GM18507 (cell line): Measurements from ENCODE around the gene SAMD10.

Experiments used
- DNase-seq: peaks from one replicate; pipeline ENCODE4 v3.0.0; 2011; ENCODE audit warnings: low read depth; ENCODE audit not compliant: insufficient read length; ENCODE audit errors: extremely low spot score
- FAIRE-seq: peaks from 2 replicates; lab custom pipeline; 2011; peaks lifted over from hg19 to GRCh38; lab: Jason Lieb, UNC

Gene SAMD10

DNA sequence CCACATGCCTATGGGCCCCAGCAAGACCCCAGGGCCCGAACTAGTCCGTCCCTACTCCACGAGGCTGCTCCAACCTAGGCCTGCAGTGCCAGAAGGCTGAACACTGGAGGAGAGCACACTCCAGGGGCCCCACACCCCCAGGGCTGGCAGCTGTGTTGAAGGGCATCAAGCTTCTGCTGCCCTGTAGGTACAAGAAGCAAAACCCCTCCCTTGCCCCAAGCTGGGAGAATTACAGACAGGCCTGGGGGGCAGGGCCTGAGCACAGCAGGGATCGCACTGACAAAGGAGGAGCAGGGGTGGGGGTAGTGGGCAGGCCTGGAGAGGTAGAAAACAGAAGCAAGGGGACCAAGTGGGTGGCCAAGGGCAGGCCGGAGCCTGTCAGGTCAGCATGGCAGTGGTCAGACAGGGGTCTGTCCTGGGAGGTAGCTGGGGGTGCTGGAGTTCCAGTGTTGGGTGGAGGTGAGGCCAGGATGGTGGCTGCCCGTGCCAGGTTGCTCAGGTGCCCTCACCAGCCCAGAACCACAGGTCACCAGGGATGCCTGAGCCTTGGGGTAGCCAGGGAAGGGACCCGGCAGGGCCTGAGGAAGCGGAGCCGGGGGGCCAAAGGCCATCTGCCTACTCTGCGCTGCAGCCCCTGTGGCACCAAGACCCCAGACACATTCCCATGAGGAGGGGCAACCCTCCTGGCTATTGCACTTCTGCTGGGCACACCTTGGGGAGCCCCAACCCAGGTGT lies 20.3 kb downstream of the SAMD10 start:
- FAIRE-seq (no peak), DNase-seq (no peak)

DNA sequence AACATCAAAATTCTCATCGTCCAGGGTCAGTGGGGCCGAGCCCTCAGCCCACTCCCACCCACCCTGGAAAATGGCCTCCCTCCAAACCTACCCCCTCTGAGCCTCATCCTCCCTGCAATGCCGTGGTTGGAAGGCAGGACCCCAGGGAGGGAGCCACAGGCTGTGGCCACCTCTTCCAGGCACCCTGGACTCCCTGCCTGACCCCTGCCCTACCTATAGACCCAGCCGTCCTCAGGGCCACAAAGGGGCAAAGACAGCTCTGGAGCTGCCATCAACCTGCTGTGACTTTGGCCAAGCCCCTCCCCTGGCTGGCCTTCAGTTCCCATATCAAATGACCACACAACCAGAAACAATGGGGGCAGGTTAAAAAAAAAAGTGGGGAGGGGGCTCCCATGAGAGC lies 21.0 kb downstream of the SAMD10 start:
- FAIRE-seq = no peak
- DNase-seq = no peak

DNA sequence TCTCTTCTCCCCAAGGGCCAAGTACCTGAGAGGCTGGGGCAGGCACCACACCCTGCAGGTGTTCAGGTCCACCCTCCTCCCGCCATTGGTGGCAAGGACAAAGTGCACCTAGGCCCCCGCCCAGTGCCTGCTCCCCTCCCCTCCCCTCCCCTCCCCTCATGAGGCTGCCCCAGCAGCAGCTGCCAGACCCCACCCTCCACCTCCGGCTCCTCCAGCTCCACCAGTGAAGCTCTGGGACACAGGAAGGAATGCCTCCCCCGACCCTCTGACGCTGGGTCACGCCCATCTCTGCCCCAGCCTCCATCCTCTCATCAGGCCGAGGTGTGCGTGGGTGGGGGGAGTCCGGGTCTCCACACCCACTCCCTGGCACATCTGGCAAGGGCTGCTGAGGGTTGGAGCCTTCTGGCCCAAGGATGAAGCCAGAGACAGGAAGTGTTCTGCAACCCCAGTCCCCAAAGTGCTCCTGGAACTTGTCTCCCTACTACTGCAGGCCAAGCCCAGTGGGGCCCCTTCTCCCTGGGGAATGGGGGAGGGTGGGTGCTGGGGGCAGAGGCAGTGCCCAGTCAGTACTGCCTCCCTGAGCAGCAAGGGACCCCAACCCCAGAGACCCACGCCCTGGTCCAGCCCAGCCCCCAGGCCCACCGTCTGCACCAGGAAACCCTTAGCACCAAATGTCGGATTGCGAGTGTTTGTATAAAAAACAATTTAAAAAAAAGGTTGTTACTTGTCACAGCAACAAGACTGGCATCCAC lies 21.6 kb downstream of the SAMD10 start:
- DNase-seq (no peak), FAIRE-seq (no peak)

DNA sequence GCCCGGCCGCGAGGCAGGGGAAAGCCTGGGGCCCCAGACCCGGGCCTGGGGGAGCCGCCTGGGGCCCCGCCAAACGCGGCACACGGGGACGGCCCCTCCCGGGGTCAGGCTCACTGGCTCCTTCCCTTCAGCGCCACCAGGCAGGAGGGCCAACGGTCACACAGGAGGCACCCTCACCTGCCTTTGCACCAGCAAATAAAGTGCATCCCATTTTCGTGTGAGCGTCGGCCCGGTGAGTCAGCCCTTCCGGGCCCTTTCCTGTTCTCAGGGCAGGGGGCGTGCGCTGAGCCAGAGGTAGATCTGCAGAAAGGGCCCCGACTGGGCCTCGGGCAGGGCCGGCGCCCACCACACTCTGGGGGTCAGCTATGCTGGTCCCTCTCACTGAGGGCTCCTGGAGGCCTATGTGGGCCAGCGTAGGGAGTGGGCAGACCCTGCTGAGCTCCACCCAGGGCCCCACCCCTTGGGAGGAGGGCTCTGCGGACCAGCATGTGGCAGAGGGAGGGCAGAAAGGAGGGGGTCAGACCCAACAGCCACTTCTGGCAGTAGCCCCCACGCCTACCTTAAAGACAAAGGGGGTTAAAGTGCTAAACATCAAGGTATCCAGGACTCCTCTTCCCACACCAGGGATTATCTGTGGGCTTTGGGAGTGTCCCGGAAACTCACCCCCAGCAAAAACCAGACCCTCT lies 22.3 kb downstream of the SAMD10 start:
- DNase-seq (no peak), FAIRE-seq (no peak)

- no peak for DNase-seq
- no peak for FAIRE-seq
Observed at GRCh38 chr20:63956664-63957003, 22.8 kb downstream of the SAMD10 start.

GRCh38 chr20:63955827-63956663 lies 23.4 kb downstream of the SAMD10 start, which contains the start of gene UCKL1:
Gene UCKL1 (minus strand): TSS chr20:63956416. CDS start chr20:63956372, 44 bp downstream.
- peak; percentile 85 for DNase-seq
- peak; percentile 65 for FAIRE-seq

GRCh38 chr20:63955281-63955826 lies 24.1 kb downstream of the SAMD10 start:
- DNase-seq (no peak), FAIRE-seq (no peak)

DNA sequence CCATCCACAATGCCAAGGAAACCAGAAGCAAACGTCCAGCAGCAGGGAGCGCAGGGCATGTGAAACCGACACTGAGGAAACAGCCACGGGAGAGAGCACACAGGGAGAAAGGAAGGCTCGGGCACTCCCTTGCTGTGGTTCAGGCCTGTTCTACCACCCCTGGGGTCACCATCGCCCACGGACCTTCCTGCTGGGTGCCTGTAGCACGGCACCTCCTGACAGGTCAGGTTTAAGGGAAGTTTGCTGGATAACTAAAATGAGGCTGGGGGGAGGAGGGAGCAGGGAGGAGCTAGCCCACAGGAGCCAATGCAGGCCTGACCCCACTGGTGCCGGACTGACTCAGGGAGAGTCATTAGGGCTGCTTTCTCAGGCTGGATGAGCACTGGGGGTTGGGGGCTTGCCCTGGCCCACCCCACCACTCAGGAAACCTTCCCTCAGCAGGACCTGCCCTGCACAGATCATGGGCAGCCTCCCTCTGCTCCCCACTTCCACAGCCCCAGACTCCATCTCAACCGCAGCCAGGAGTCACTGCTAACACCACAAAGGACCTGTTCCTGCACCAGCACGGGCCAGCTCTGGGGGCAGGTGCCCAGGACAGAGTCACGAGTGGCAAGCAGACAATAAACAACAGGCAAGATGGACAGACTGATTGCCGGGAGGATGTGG lies 25.5 kb downstream of the SAMD10 start:
- DNase-seq (no peak), FAIRE-seq (no peak)

GRCh38 chr20:63952769-63953168 lies 26.7 kb downstream of the SAMD10 start:
- DNase-seq (no peak), FAIRE-seq (no peak)

GRCh38 chr20:63952210-63952535 lies 27.3 kb downstream of the SAMD10 start:
- FAIRE-seq = no peak
- no peak for DNase-seq

DNA sequence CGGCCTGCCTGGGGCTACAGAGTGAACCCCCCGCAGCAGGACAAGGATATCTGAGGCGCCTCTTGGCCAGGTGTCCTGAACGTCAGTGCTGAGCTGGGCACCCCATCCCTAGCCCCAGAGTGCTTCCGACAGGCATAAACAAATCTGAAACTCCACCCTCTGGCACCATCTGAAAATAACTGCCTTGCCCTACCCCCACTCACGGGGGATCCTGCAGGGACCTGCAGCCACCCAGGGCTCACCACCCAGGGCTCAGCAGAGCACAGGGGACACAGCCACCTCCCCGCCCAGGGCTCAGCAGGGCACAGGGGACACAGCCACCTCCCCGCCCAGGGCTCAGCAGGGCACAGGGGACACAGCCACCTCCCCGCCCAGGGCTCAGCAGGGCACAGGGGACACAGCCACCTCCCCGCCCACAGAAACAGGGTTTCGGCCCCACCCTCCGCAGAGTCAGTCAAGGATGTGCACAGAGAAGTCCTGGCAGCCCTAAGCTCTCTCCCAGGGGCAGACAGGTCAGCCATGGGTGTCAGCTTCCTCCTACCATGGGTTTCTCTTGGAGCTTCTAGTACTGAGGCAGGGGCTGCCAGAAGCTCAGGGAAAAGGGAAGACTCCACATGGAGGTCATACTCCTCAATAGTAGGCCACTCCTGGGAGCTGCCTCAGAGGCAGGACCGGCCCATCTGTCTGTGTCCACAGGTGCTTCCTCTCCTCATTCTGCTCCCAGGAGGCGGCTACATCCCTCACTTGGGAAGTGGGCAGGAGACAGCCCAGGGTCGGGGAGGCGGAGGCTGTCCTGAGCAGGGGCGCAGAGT lies 27.8 kb downstream of the SAMD10 start:
- DNase-seq = no peak
- no peak for FAIRE-seq

DNA sequence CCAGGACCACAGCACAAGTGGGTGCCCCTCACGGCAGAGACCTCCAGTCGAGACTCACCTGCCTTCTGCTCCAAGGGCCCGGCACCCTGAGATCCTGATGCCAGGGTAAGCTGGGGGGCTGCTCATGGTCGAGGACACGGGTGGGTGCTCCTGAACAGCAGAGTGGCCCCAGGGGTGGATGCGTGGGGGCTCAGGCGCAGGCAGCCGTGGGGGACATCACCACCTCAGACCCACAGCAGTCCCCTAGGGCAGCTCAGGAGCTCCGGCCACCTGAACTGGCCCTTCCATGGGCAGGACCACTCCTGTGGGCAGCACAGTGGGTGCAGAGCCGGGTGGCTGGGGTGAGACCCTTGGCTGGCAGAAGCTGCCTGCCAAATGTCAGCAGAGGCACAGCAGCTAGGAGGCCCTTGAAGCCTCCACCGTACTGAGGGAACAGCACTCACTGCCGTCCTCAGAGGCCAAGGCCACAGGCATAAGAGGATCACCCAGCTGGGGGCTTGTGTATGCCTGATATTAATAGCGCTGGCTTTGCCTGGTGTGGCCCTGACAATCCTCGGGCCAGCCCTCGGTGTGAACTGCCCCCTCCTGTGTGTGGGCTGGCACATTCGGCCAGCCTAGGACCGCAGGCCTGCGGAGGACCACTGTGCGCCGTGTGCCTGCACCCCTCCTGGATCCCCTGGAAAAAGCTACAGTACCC lies 28.6 kb downstream of the SAMD10 start:
- FAIRE-seq = no peak

DNA sequence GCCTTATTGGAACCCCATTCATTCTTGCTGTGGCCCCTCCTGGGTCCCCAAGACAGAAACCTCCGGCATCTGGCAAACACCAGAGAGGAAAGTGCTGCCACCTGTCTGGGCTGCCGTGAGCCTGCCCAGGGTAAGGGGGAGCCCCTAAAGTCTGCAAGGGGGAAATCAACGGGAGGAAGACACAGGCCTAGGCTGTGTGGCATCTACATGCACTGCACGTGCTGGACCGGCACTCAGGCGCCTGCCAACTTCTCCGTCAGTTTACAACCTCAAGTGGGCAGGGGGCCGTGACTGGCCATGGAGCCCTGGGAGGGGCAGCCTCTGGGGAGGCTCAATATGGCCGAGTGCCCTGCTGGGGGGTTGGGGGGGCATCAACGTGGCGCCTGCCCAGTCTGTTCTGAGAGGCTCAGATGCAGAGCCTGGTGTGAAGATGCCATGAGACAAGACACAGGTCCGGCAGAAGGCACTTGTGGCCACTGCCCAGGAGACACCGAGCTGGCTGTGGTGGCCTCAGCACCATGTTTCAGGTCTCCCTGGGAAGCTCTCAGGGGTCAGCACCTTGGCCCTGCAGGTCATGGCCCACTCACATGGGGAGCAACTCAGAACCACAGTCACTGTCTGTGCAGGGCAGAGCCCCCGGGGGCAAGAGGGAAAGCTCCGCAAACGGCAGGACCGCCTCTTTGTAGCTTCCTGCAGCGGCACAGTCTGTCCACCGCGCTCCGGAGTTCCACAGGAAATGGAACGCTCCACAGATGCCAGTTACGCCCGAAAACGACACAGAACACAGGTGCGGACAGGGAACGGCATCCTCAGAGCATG lies 31.6 kb downstream of the SAMD10 start:
- FAIRE-seq (no peak), DNase-seq (no peak)

More for the DNA sequence above, 28.6 kb downstream of the SAMD10 start:
- DNase-seq = no peak

DNA sequence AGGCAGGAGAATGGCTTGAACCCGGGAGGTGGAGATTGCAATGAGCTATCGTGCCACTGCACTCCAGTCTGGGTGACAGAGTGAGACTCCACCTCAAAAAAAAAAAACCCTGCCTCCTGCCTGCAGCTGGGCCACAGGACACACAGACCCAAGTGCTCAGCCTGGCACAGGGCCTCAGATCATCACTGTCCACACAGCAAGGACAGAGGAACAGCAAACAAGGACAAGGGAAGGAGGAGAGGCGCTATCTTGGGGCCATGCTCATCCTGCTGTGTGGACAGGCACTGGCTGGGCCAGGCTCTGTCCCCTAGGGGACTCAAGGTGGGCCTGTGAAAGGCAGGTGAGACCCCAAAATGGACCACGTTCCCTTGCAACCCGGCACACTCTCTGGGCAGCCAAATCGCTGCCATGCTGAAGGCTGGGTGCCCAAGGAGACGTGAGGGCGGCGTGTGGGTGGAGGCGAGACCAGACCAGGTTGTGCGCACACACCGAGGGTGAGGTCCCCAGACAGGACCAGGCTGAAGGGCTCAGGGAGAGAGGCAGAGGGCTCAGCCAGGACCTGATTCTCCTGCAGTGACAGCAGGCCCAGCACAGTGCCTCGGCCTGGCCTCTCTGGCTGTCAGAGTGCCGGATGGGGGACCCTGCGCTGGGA lies 32.3 kb downstream of the SAMD10 start:
- DNase-seq = no peak
- FAIRE-seq = no peak

GRCh38 chr20:63945921-63946920 lies 33.2 kb downstream of the SAMD10 start:
- FAIRE-seq (no peak), DNase-seq (no peak)
